K562 (cell line): ENCODE data around the gene HMX3. TPM values are rescaled to one million over a fixed set of nuclear protein-coding genes. Genes with fewer than 3 reads are reported as not detected.

Source experiments
- BRF2 ChIP-seq: IDR thresholded peaks from 3 replicates; pipeline ENCODE4 v1.6.1; 2011; ENCODE audit warnings: borderline replicate concordance, mild to moderate bottlenecking; ENCODE audit not compliant: insufficient read length, insufficient read depth
- CREBBP ChIP-seq: IDR thresholded peaks from one replicate; pipeline ENCODE4 v1.6.1; 2012; ENCODE audit warnings: low read depth, mild to moderate bottlenecking, control low read depth, inconsistent platforms, low read length
- DLX4 ChIP-seq: fragments of 250-450 bp; sonication (Bioruptor Pico); IDR thresholded peaks from 2 replicates; pipeline ENCODE4 v1.6.1; 2021; ENCODE audit warnings: mild to moderate bottlenecking
- FIP1L1 ChIP-seq: fragments of 200-400 bp; formaldehyde crosslinking; IDR thresholded peaks from 2 replicates; pipeline ENCODE4 v1.6.1; 2018; ENCODE audit warnings: mild to moderate bottlenecking, low read depth, low read length; ENCODE audit not compliant: poor library complexity, severe bottlenecking
- FOXO4 ChIP-seq: fragments of 450-650 bp; formaldehyde crosslinking; IDR thresholded peaks from 2 replicates; pipeline ENCODE4 v1.4.0; 2020; ENCODE audit warnings: mild to moderate bottlenecking, moderate library complexity
- HNRNPUL1 ChIP-seq: fragments of 200-400 bp; formaldehyde crosslinking; IDR thresholded peaks from 2 replicates; pipeline ENCODE4 v1.6.1; 2017; ENCODE audit warnings: low read length
- NEUROD1 ChIP-seq: fragments of 150-350 bp; IDR thresholded peaks from 2 replicates; pipeline ENCODE4 v1.6.1; 2014; ENCODE audit warnings: borderline replicate concordance, low read length, low read depth; ENCODE audit not compliant: partially characterized antibody
- SNAPC5 ChIP-seq: fragments of 250-450 bp; sonication (Bioruptor Pico); IDR thresholded peaks from 2 replicates; pipeline ENCODE4 v1.8.0; 2021; ENCODE audit warnings: moderate library complexity, mild to moderate bottlenecking, inconsistent platforms
- STAT5B ChIP-seq: fragments of 250-450 bp; sonication (Bioruptor Pico); IDR thresholded peaks from 2 replicates; pipeline ENCODE4 v1.8.0; 2021; ENCODE audit warnings: mild to moderate bottlenecking, inconsistent platforms
- YY1 ChIP-seq, 3 experiments: IDR thresholded peaks; 2 replicates each; pipeline ENCODE4 v1.6.1; 2011; ENCODE audit warnings: low read length in 2 of 3, mild to moderate bottlenecking in 2 of 3, moderate library complexity in 2 of 3, borderline replicate concordance in 1 of 3, control low read depth in 1 of 3, low read depth in 1 of 3; ENCODE audit not compliant: insufficient read depth in 3 of 3, insufficient replicate concordance in 2 of 3, control insufficient read depth in 1 of 3, insufficient read length in 1 of 3; ENCODE audit errors: extremely low read depth in 1 of 3
- ZNF12 ChIP-seq: sonication (generic); formaldehyde crosslinking; IDR thresholded peaks from 2 replicates; pipeline ENCODE4 v1.4.0; 2020; ENCODE audit warnings: mild to moderate bottlenecking, missing genetic modification reagents
- ZNF124 ChIP-seq: sonication (generic); formaldehyde crosslinking; IDR thresholded peaks from 2 replicates; pipeline ENCODE4 v1.8.1; 2022; ENCODE audit warnings: missing genetic modification reagents
- ZNF717 ChIP-seq: fragments of 250-450 bp; sonication (Bioruptor Pico); IDR thresholded peaks from 2 replicates; pipeline ENCODE4 v1.5.0; 2021
- ZNF76 ChIP-seq: fragments of 250-450 bp; sonication (Bioruptor Pico); IDR thresholded peaks from 2 replicates; pipeline ENCODE4 v1.4.0; 2020; ENCODE audit warnings: mild to moderate bottlenecking, moderate library complexity, borderline replicate concordance
- ZSCAN32 ChIP-seq: fragments of 450-650 bp; formaldehyde crosslinking; IDR thresholded peaks from 2 replicates; pipeline ENCODE4 v1.4.0; 2020; ENCODE audit warnings: mild to moderate bottlenecking, moderate library complexity
- polyA plus RNA-seq, 8 experiments: library from polyadenylated mRNA; depleted of rRNA in 4 of 8; stranded (reverse) in 5 of 8; unstranded in 3 of 8; fragments of >200 nt; fragmentation: Nextera tagmentation in 2 of 8; fragmentation: Illumina TruSeq in 1 of 8; extraction: Ambion mirVana in 2 of 8; extraction: Trizol in 1 of 8; gene quantifications; 2 replicates each; pipeline versions ENCODE4 v1.2.1 to v1.2.3, GENCODE V29; 2011 to 2014; ENCODE audit warnings: inconsistent platforms in 1 of 8, missing spikeins in 1 of 8
- total RNA-seq, 7 experiments: library from RNA; depleted of rRNA in 6 of 7; stranded (reverse); fragments of >200 nt in 6 of 7; fragmentation: Illumina TruSeq in 2 of 7; extraction: Trizol in 2 of 7; gene quantifications; 2 replicates each; pipeline versions ENCODE4 v1.2.1 to v1.2.3, GENCODE V29; 2011 to 2021; ENCODE audit warnings: low replicate concordance in 1 of 7
- TF ChIP-seq, protein P1 (sequence below): sonication (generic); formaldehyde crosslinking; IDR thresholded peaks from 2 replicates; pipeline ENCODE4 v1.8.1; 2023; ENCODE audit warnings: mild to moderate bottlenecking, missing genetic modification reagents
- TF ChIP-seq, protein P2 (sequence below): fragments of 450-650 bp; formaldehyde crosslinking; IDR thresholded peaks from 2 replicates; pipeline ENCODE4 v1.4.0; 2020; ENCODE audit warnings: mild to moderate bottlenecking, moderate library complexity

HMX3 gene
- total and polyA plus RNA-seq, 9 of the 15 experiments (the other 6 are each of a cell fraction or from before 2014, with no cell fraction given) = 0.55 to 43.5 (median 7.4) TPM; not detected in 2

DNA sequence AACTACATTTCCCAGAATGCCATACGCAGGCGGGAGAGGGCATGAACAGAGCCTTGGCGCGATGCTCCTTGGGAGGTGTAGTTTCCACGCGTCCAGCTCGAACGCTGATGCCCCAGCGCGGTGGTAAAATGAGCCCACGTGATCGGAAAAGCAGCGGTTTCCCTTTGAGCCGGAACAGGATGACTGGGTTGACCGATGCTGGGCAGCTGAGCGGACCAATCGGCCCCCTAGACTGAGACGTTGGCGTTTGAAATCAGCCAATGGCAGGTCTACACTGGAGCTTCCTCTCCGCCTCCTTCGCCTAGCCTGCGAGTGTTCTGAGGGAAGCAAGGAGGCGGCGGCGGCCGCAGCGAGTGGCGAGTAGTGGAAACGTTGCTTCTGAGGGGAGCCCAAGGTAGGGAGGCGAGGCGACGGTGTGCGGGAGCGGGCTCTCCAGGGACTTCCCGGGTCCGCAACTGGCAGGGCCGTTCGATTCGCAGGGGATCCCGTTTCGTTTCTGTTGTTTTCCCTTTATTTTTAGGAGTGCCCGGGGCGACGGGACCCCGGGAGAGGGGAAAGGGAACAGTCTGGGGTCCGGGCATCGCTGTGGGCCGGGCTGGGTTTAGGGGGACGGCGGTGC, 18.4 kb downstream of the HMX3 start, which contains the start of gene BUB3 (continued):
- no peak for TF ChIP-seq ZNF717 (CRISPR knock-in tag)
- TF ChIP-seq, protein P1, sequence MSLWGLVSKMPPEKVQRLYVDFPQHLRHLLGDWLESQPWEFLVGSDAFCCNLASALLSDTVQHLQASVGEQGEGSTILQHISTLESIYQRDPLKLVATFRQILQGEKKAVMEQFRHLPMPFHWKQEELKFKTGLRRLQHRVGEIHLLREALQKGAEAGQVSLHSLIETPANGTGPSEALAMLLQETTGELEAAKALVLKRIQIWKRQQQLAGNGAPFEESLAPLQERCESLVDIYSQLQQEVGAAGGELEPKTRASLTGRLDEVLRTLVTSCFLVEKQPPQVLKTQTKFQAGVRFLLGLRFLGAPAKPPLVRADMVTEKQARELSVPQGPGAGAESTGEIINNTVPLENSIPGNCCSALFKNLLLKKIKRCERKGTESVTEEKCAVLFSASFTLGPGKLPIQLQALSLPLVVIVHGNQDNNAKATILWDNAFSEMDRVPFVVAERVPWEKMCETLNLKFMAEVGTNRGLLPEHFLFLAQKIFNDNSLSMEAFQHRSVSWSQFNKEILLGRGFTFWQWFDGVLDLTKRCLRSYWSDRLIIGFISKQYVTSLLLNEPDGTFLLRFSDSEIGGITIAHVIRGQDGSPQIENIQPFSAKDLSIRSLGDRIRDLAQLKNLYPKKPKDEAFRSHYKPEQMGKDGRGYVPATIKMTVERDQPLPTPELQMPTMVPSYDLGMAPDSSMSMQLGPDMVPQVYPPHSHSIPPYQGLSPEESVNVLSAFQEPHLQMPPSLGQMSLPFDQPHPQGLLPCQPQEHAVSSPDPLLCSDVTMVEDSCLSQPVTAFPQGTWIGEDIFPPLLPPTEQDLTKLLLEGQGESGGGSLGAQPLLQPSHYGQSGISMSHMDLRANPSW (CRISPR knock-in tag) = no peak
- peak; percentile 60 for TF ChIP-seq NEUROD1
- no peak for TF ChIP-seq FOXO4 (CRISPR knock-in tag)
- peak in 2 of 3 experiments; percentile 35 to 75 for TF ChIP-seq YY1 (IDR thresholded peaks at IDR 0.05; ENCODE audit: borderline replicate concordance in 1 of 3, control insufficient read depth in 1 of 3, extremely low read depth in 1 of 3, insufficient read depth in 3 of 3, insufficient read length in 1 of 3, insufficient replicate concordance in 2 of 3, low read depth in 1 of 3, low read length in 2 of 3)
- TF ChIP-seq ZSCAN32 (CRISPR knock-in tag) = no peak
- no peak for TF ChIP-seq ZNF124
- TF ChIP-seq STAT5B (CRISPR knock-in tag) = no peak
- TF ChIP-seq, protein P2, sequence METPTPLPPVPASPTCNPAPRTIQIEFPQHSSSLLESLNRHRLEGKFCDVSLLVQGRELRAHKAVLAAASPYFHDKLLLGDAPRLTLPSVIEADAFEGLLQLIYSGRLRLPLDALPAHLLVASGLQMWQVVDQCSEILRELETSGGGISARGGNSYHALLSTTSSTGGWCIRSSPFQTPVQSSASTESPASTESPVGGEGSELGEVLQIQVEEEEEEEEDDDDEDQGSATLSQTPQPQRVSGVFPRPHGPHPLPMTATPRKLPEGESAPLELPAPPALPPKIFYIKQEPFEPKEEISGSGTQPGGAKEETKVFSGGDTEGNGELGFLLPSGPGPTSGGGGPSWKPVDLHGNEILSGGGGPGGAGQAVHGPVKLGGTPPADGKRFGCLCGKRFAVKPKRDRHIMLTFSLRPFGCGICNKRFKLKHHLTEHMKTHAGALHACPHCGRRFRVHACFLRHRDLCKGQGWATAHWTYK (CRISPR knock-in tag) = no peak
- no peak for TF ChIP-seq BRF2
- TF ChIP-seq SNAPC5 = no peak
- no peak for TF ChIP-seq CREBBP
- no peak for TF ChIP-seq HNRNPUL1
- TF ChIP-seq ZNF76 (CRISPR knock-in tag) = no peak
- TF ChIP-seq ZNF12 (CRISPR knock-in tag) = no peak
- no peak for TF ChIP-seq DLX4 (CRISPR knock-in tag)
- TF ChIP-seq FIP1L1 = no peak
